Measurements from ENCODE around the gene RIMBP2.

DNA sequence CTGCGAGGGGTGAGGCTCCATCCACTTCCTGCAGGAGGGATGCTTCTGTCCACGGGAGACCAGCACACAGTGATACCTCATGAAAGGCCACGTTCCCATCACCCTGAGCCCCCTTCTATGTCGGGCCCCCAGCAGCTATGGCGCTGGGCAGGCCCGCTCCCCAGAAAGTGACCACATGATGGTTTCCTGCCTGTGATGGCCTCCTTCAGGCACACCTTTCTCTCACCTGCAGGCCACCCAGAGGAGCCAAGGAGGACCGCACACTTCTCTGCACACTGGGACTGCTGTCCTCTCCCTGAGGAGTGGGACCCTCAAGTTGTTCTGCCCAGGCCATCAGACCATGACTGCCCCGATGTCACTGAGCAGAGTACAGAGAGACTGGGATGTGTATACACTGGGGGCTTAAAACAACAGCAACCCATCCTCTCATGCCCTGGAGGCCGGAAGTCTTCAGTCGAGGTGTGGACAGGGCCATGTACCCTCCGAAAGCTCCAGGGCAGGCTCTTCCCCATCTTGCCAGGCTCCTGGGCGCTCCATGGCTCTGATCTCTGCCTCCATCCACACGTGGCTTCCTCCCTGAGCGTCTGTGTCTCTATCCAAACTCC, 219.5 kb downstream of the RIMBP2 start:
- TF ChIP-seq, protein P1, sequence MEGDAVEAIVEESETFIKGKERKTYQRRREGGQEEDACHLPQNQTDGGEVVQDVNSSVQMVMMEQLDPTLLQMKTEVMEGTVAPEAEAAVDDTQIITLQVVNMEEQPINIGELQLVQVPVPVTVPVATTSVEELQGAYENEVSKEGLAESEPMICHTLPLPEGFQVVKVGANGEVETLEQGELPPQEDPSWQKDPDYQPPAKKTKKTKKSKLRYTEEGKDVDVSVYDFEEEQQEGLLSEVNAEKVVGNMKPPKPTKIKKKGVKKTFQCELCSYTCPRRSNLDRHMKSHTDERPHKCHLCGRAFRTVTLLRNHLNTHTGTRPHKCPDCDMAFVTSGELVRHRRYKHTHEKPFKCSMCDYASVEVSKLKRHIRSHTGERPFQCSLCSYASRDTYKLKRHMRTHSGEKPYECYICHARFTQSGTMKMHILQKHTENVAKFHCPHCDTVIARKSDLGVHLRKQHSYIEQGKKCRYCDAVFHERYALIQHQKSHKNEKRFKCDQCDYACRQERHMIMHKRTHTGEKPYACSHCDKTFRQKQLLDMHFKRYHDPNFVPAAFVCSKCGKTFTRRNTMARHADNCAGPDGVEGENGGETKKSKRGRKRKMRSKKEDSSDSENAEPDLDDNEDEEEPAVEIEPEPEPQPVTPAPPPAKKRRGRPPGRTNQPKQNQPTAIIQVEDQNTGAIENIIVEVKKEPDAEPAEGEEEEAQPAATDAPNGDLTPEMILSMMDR (conservative IDR thresholded peaks at IDR 0.05; ENCODE audit: low read depth, low read length) = no peak
- no peak for TF ChIP-seq EZH2 (IDR thresholded peaks at IDR 0.05; ENCODE audit: borderline replicate concordance, low read depth, low read length, poor library complexity, severe bottlenecking)
